HepG2 (cell line): ENCODE data around the gene CHEK1. TPM values are rescaled to one million over a fixed set of nuclear protein-coding genes. Genes with fewer than 3 reads are reported as not detected.
A peak's percentile ranks its signal among the peaks of the same experiment; 100 is the strongest.

Experiments
- HOXA3 ChIP-seq: sonication (generic); formaldehyde crosslinking; IDR thresholded peaks from 2 replicates; pipeline ENCODE4 v1.5.0; 2020; ENCODE audit warnings: missing genetic modification reagents
- MAFK ChIP-seq, 2 experiments: IDR thresholded peaks in 1 of 2; conservative IDR thresholded peaks in 1 of 2; 2 replicates each; pipeline ENCODE4 v1.6.1; 2011; ENCODE audit warnings: improper control_type of control experiment in 2 of 2, low read length in 2 of 2
- MLLT10 ChIP-seq: sonication (generic); formaldehyde crosslinking; IDR thresholded peaks from 2 replicates; pipeline ENCODE4 v1.4.0; 2020; ENCODE audit warnings: missing genetic modification reagents
- NFATC3 ChIP-seq: sonication (generic); formaldehyde crosslinking; IDR thresholded peaks from 2 replicates; pipeline ENCODE4 v1.5.1; 2020; ENCODE audit warnings: mild to moderate bottlenecking, missing genetic modification reagents
- PRMT3 ChIP-seq: sonication (generic); formaldehyde crosslinking; IDR thresholded peaks from 2 replicates; pipeline ENCODE4 v1.8.1; 2022; ENCODE audit warnings: low read depth, mild to moderate bottlenecking, moderate library complexity, missing genetic modification reagents, borderline replicate concordance
- RNF2 ChIP-seq: fragments of 450-650 bp; conservative IDR thresholded peaks from 2 replicates; pipeline ENCODE4 v1.6.1; 2016; ENCODE audit warnings: low read depth
- SP1 ChIP-seq, 2 experiments: fragments of 450-650 bp in 1 of 2; sonication (generic) in 1 of 2; formaldehyde crosslinking in 1 of 2; IDR thresholded peaks; 2 replicates each; pipeline versions ENCODE4 v1.4.0 to v1.6.1; 2016 to 2020; ENCODE audit warnings: missing genetic modification reagents in 1 of 2
- SSRP1 ChIP-seq: IDR thresholded peaks from 2 replicates; pipeline ENCODE4 v1.6.1; 2016; ENCODE audit warnings: control low read depth
- TCF7 ChIP-seq: sonication (generic); IDR thresholded peaks from 2 replicates; pipeline ENCODE4 v1.6.1; 2016; ENCODE audit warnings: antibody characterized with exemption, low read depth
- ZC3H13 ChIP-seq: sonication (generic); formaldehyde crosslinking; IDR thresholded peaks from 2 replicates; pipeline ENCODE4 v1.8.1; 2023; ENCODE audit warnings: mild to moderate bottlenecking, missing genetic modification reagents, moderate library complexity
- ZNF382 ChIP-seq: sonication (generic); formaldehyde crosslinking; IDR thresholded peaks from 2 replicates; pipeline ENCODE4 v1.5.0; 2020; ENCODE audit warnings: missing genetic modification reagents, mild to moderate bottlenecking, borderline replicate concordance
- ZSCAN25 ChIP-seq: sonication (generic); formaldehyde crosslinking; IDR thresholded peaks from 2 replicates; pipeline ENCODE4 v1.8.0; 2022; ENCODE audit warnings: mild to moderate bottlenecking, missing genetic modification reagents
- polyA plus RNA-seq, 8 experiments: library from polyadenylated mRNA; depleted of rRNA in 3 of 8; stranded (reverse) in 7 of 8; unstranded in 1 of 8; fragments of >200 nt; fragmentation: Illumina TruSeq in 4 of 8; extraction: Trizol in 4 of 8; gene quantifications; 2 replicates each; pipeline versions ENCODE4 v1.2.1 to v1.2.3, GENCODE V29; 2011 to 2016; ENCODE audit warnings: low read depth in 4 of 8, missing spikeins in 1 of 8, mixed read lengths in 1 of 8; ENCODE audit not compliant: insufficient read depth in 1 of 8
- total RNA-seq, 5 experiments: library from RNA; depleted of rRNA; stranded (reverse); fragments of >200 nt; fragmentation: Illumina TruSeq; extraction: Trizol; gene quantifications; 2 replicates each; pipeline ENCODE4 v1.2.3, GENCODE V29; 2016; ENCODE audit warnings: low read depth in 1 of 5
- TF ChIP-seq, protein P1 (sequence below): sonication (generic); formaldehyde crosslinking; IDR thresholded peaks from 2 replicates; pipeline ENCODE4 v1.4.0; 2020; ENCODE audit warnings: mild to moderate bottlenecking, missing genetic modification reagents, borderline replicate concordance
- TF ChIP-seq, protein P2 (sequence below): sonication (generic); formaldehyde crosslinking; IDR thresholded peaks from 2 replicates; pipeline ENCODE4 v1.5.0; 2020; ENCODE audit warnings: missing genetic modification reagents
- TF ChIP-seq, protein P3 (sequence below): sonication (generic); formaldehyde crosslinking; IDR thresholded peaks from 2 replicates; pipeline ENCODE4 v1.4.0; 2020; ENCODE audit warnings: mild to moderate bottlenecking, missing genetic modification reagents
- TF ChIP-seq, protein P4 (sequence below): sonication (generic); formaldehyde crosslinking; IDR thresholded peaks from 2 replicates; pipeline ENCODE4 v1.9.0; 2021; ENCODE audit warnings: mild to moderate bottlenecking, missing genetic modification reagents

Gene CHEK1
- total and polyA plus RNA-seq, 2 of the 13 experiments (the other 11 are each of a cell fraction or from before 2014, with no cell fraction given), result 17.8 to 83.2 TPM

DNA sequence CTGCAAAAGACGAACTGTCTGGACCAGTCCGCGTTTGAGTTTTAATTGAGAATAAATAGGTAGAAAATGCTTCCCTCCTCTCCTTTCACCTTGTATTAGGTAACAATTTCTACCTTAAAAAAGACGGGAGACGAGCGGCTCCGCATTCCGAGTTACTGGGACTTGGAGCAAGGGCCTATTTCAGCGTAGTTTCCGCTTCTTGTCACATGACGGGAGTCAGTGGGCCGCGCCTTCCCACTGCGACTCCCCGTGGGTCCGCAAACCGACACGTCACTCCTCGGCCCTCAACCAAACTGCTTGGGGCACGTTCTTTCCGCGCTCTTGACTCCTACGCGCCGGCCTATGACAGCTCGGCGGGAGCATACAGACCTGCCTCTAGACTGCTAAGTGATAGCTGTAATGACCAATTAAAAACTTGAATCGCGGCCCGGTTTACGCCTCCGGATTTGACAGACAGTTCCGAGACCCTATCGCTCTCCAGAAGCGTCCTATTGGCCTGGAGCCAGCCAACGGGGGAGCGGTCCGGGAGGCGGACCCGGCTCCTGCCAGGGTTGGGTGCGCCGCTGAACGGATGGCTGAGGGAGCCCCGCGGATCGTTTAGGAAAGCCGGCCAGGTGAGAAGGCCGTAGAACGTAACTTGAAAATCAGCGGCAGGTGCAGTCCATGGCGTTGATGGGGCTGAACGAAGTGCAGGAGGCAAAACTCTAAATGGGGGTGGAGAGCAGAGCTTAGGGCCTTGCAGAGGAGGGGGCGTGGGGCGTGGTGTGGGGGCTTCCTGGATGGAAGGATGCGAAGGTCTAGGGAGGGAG is 32.5 kb upstream of the CHEK1 start, which contains the start of gene STT3A (continued):
- TF ChIP-seq, protein P1, sequence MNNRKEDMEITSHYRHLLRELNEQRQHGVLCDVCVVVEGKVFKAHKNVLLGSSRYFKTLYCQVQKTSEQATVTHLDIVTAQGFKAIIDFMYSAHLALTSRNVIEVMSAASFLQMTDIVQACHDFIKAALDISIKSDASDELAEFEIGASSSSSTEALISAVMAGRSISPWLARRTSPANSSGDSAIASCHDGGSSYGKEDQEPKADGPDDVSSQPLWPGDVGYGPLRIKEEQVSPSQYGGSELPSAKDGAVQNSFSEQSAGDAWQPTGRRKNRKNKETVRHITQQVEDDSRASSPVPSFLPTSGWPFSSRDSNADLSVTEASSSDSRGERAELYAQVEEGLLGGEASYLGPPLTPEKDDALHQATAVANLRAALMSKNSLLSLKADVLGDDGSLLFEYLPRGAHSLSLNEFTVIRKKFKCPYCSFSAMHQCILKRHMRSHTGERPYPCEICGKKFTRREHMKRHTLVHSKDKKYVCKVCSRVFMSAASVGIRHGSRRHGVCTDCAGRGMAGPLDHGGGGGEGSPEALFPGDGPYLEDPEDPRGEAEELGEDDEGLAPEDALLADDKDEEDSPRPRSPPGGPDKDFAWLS (CRISPR knock-in tag), result no peak
- TF ChIP-seq NFATC3, result no peak
- peak; percentile 90 for TF ChIP-seq HOXA3 (CRISPR knock-in tag)
- TF ChIP-seq TCF7, result no peak
- peak; percentile 83; the same call in 1 of the 2 replicates for TF ChIP-seq RNF2
- TF ChIP-seq, protein P2, sequence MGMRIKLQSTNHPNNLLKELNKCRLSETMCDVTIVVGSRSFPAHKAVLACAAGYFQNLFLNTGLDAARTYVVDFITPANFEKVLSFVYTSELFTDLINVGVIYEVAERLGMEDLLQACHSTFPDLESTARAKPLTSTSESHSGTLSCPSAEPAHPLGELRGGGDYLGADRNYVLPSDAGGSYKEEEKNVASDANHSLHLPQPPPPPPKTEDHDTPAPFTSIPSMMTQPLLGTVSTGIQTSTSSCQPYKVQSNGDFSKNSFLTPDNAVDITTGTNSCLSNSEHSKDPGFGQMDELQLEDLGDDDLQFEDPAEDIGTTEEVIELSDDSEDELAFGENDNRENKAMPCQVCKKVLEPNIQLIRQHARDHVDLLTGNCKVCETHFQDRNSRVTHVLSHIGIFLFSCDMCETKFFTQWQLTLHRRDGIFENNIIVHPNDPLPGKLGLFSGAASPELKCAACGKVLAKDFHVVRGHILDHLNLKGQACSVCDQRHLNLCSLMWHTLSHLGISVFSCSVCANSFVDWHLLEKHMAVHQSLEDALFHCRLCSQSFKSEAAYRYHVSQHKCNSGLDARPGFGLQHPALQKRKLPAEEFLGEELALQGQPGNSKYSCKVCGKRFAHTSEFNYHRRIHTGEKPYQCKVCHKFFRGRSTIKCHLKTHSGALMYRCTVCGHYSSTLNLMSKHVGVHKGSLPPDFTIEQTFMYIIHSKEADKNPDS, result no peak
- no peak; the same call in 1 of the 2 replicates for TF ChIP-seq ZSCAN25 (CRISPR knock-in tag)
- TF ChIP-seq, protein P3, sequence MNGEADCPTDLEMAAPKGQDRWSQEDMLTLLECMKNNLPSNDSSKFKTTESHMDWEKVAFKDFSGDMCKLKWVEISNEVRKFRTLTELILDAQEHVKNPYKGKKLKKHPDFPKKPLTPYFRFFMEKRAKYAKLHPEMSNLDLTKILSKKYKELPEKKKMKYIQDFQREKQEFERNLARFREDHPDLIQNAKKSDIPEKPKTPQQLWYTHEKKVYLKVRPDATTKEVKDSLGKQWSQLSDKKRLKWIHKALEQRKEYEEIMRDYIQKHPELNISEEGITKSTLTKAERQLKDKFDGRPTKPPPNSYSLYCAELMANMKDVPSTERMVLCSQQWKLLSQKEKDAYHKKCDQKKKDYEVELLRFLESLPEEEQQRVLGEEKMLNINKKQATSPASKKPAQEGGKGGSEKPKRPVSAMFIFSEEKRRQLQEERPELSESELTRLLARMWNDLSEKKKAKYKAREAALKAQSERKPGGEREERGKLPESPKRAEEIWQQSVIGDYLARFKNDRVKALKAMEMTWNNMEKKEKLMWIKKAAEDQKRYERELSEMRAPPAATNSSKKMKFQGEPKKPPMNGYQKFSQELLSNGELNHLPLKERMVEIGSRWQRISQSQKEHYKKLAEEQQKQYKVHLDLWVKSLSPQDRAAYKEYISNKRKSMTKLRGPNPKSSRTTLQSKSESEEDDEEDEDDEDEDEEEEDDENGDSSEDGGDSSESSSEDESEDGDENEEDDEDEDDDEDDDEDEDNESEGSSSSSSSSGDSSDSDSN (CRISPR knock-in tag), result peak; percentile 66
- no peak for TF ChIP-seq MAFK (conservative IDR thresholded peaks at IDR 0.05 in 1 of 2, IDR thresholded peaks at IDR 0.05 in 1 of 2; ENCODE audit: low read length in 2 of 2)
- no peak for TF ChIP-seq ZC3H13 (CRISPR knock-in tag)
- TF ChIP-seq, protein P4, sequence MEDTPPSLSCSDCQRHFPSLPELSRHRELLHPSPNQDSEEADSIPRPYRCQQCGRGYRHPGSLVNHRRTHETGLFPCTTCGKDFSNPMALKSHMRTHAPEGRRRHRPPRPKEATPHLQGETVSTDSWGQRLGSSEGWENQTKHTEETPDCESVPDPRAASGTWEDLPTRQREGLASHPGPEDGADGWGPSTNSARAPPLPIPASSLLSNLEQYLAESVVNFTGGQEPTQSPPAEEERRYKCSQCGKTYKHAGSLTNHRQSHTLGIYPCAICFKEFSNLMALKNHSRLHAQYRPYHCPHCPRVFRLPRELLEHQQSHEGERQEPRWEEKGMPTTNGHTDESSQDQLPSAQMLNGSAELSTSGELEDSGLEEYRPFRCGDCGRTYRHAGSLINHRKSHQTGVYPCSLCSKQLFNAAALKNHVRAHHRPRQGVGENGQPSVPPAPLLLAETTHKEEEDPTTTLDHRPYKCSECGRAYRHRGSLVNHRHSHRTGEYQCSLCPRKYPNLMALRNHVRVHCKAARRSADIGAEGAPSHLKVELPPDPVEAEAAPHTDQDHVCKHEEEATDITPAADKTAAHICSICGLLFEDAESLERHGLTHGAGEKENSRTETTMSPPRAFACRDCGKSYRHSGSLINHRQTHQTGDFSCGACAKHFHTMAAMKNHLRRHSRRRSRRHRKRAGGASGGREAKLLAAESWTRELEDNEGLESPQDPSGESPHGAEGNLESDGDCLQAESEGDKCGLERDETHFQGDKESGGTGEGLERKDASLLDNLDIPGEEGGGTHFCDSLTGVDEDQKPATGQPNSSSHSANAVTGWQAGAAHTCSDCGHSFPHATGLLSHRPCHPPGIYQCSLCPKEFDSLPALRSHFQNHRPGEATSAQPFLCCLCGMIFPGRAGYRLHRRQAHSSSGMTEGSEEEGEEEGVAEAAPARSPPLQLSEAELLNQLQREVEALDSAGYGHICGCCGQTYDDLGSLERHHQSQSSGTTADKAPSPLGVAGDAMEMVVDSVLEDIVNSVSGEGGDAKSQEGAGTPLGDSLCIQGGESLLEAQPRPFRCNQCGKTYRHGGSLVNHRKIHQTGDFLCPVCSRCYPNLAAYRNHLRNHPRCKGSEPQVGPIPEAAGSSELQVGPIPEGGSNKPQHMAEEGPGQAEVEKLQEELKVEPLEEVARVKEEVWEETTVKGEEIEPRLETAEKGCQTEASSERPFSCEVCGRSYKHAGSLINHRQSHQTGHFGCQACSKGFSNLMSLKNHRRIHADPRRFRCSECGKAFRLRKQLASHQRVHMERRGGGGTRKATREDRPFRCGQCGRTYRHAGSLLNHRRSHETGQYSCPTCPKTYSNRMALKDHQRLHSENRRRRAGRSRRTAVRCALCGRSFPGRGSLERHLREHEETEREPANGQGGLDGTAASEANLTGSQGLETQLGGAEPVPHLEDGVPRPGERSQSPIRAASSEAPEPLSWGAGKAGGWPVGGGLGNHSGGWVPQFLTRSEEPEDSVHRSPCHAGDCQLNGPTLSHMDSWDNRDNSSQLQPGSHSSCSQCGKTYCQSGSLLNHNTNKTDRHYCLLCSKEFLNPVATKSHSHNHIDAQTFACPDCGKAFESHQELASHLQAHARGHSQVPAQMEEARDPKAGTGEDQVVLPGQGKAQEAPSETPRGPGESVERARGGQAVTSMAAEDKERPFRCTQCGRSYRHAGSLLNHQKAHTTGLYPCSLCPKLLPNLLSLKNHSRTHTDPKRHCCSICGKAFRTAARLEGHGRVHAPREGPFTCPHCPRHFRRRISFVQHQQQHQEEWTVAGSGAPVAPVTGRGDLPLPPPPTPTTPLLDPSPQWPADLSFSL (CRISPR knock-in tag), result no peak
- TF ChIP-seq ZNF382 (CRISPR knock-in tag), result no peak
- TF ChIP-seq PRMT3 (CRISPR knock-in tag), result no peak
- TF ChIP-seq SP1 (IDR thresholded peaks at IDR 0.05), result no peak
- TF ChIP-seq SP1 (CRISPR knock-in tag; IDR thresholded peaks at IDR 0.05), result peak; percentile 65
- no peak for TF ChIP-seq MLLT10 (CRISPR knock-in tag)
- no peak for TF ChIP-seq SSRP1 (CRISPR knock-in tag)
